ENCODE data around the gene SMYD3. TPM values are rescaled to one million over a fixed set of nuclear protein-coding genes. Genes with fewer than 3 reads are reported as not detected.

SMYD3 gene
- total and polyA plus RNA-seq, 2 of the 13 experiments (the other 11 are each of a cell fraction or from before 2014, with no cell fraction given), result 27.7 to 35.8 TPM

DNA sequence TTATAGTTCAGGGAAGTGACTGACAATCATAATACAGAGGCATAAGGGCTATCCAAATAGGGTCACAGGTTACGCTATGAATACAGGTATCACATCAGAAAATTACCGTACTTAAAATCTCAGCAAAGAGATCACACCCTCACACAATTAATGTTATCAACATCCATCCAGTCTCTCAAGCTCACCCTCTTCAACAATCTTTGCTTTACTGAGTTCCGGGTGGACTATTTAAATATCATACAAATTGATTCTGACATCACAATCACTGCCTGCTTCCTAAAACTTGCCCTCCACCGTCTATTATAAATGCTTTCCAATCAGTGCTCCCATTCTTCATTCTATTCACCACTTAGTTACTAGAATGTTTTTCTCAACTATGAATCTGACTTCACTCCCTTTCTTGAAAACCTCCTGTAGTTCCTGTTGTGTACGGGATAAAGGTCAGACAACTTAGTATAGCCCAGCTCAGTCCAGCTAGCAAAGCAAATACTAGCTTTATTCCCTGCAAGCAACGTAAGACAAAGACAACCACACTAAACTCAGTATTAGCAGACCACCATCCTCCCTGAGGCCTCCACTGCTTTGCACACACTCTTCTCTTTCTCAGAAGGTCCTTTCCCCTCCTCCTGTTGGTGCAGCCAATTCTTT is 398.7 kb downstream of the SMYD3 start:
- POLR2A ChIA-PET, result no interaction called here
- Histone ChIP-seq H2AFZ (ENCODE audit: low read length) (no peak overlapping the region), H3K27ac (ENCODE audit: extremely low read length, insufficient read depth, low read length) (no peak overlapping the region), H3K4me2 (ENCODE audit: low read depth, low read length) (no peak overlapping the region; the same call in 1 of the 2 replicates), H3K4me1 (ENCODE audit: insufficient read depth, low read length) (peaks cover 11% of the 10 kb centered on the region), H3K9ac (ENCODE audit: insufficient read depth, low read depth, low read length) (no peak overlapping the region), H3K27me3 (ENCODE audit: control insufficient read depth in 1 of 2, insufficient read depth in 2 of 2, low read length in 2 of 2) (no peaks in the 10 kb centered on the region), H3K4me3 (replicated peaks in 1 of 3; ENCODE audit: insufficient read depth in 1 of 3, low read depth in 2 of 3, low read length in 3 of 3) (no peak overlapping the region), H3K79me2 (ENCODE audit: insufficient read depth, low read length) (no peaks in the 10 kb centered on the region), H3K36me3 (replicated peaks in 1 of 2; ENCODE audit: control insufficient read depth in 1 of 2, insufficient read depth in 2 of 2, low read length in 2 of 2) (no peaks in the 10 kb centered on the region), H3K9me3 (ENCODE audit: low read length) (no peaks in the 10 kb centered on the region), H4K20me1 (ENCODE audit: insufficient read depth, low read length) (no peaks in the 10 kb centered on the region)
- FAIRE-seq, result peak; percentile 8
- WGBS (ENCODE audit: low lambda C conversion rate), result 74% methylated on average over 6 of the region's 6 CpGs
- intact Hi-C loops (cut with micrococcal nuclease; ENCODE audit: unreplicated experiment) (no loop called here), in situ Hi-C loops (cut with HindIII; ENCODE audit: extremely low pct_ligation_motif_present, low pct_unique_long_range_greater_than_20kb) (no loop called here)
- peak; percentile 68 for ATAC-seq
- no TSS peak for BruUV-seq (replicated peaks)
- no peak for TF ChIP-seq ZNF33A (CRISPR knock-in tag; IDR thresholded peaks at IDR 0.05; ENCODE audit: borderline replicate concordance)
- no peak for TF ChIP-seq GTF3A (CRISPR knock-in tag; conservative IDR thresholded peaks at IDR 0.05)
- no peak for TF ChIP-seq SP1 (IDR thresholded peaks at IDR 0.05)
- TF ChIP-seq SP1 (CRISPR knock-in tag; IDR thresholded peaks at IDR 0.05), result no peak
- no peak for TF ChIP-seq RORA (CRISPR knock-in tag; IDR thresholded peaks at IDR 0.05)
- no peak for TF ChIP-seq ZNF451 (CRISPR knock-in tag; IDR thresholded peaks at IDR 0.05)
- TF ChIP-seq, protein P1, sequence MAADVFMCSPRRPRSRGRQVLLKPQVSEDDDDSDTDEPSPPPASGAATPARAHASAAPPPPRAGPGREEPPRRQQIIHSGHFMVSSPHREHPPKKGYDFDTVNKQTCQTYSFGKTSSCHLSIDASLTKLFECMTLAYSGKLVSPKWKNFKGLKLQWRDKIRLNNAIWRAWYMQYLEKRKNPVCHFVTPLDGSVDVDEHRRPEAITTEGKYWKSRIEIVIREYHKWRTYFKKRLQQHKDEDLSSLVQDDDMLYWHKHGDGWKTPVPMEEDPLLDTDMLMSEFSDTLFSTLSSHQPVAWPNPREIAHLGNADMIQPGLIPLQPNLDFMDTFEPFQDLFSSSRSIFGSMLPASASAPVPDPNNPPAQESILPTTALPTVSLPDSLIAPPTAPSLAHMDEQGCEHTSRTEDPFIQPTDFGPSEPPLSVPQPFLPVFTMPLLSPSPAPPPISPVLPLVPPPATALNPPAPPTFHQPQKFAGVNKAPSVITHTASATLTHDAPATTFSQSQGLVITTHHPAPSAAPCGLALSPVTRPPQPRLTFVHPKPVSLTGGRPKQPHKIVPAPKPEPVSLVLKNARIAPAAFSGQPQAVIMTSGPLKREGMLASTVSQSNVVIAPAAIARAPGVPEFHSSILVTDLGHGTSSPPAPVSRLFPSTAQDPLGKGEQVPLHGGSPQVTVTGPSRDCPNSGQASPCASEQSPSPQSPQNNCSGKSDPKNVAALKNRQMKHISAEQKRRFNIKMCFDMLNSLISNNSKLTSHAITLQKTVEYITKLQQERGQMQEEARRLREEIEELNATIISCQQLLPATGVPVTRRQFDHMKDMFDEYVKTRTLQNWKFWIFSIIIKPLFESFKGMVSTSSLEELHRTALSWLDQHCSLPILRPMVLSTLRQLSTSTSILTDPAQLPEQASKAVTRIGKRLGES (CRISPR knock-in tag; IDR thresholded peaks at IDR 0.05; ENCODE audit: borderline replicate concordance), result no peak
- TF ChIP-seq ZFP36L1 (CRISPR knock-in tag; IDR thresholded peaks at IDR 0.05), result no peak
- TF ChIP-seq, protein P2, sequence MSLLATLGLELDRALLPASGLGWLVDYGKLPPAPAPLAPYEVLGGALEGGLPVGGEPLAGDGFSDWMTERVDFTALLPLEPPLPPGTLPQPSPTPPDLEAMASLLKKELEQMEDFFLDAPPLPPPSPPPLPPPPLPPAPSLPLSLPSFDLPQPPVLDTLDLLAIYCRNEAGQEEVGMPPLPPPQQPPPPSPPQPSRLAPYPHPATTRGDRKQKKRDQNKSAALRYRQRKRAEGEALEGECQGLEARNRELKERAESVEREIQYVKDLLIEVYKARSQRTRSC (CRISPR knock-in tag; IDR thresholded peaks at IDR 0.05; ENCODE audit: low read depth), result no peak
- TF ChIP-seq, protein P3, sequence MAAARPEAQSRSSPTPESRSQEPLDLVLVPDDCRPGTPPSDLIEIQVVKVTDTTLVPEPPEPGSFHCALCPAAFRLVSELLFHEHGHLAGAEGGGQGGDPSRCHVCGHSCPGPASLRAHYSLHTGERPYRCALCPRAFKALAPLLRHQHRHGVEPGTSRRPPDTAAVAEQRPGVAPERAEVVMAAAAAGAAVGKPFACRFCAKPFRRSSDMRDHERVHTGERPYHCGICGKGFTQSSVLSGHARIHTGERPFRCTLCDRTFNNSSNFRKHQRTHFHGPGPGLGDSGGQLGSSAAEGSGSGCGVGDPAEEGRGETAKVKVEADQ (CRISPR knock-in tag; IDR thresholded peaks at IDR 0.05; ENCODE audit: borderline replicate concordance), result no peak
- no peak for TF ChIP-seq IRF2 (CRISPR knock-in tag; IDR thresholded peaks at IDR 0.05)
- no peak for TF ChIP-seq ZFP91 (CRISPR knock-in tag; IDR thresholded peaks at IDR 0.05; ENCODE audit: borderline replicate concordance)
- TF ChIP-seq DMAP1 (CRISPR knock-in tag; IDR thresholded peaks at IDR 0.05), result no peak
- TF ChIP-seq ZNF296 (CRISPR knock-in tag; conservative IDR thresholded peaks at IDR 0.05), result no peak
- TF ChIP-seq ZNF768 (CRISPR knock-in tag; IDR thresholded peaks at IDR 0.05), result no peak
- TF ChIP-seq PHF21A (CRISPR knock-in tag; IDR thresholded peaks at IDR 0.05), result no peak
- no peak for TF ChIP-seq ZNF557 (CRISPR knock-in tag; IDR thresholded peaks at IDR 0.05)
- no peak for TF ChIP-seq ZNF773 (CRISPR knock-in tag; IDR thresholded peaks at IDR 0.05; ENCODE audit: borderline replicate concordance)
- TF ChIP-seq IKZF4 (CRISPR knock-in tag; IDR thresholded peaks at IDR 0.05; ENCODE audit: borderline replicate concordance, low read depth, not compliant biosample characterization), result no peak
- TF ChIP-seq ZNF34 (CRISPR knock-in tag; IDR thresholded peaks at IDR 0.05; ENCODE audit: borderline replicate concordance), result no peak
- CTCF ChIA-PET (ENCODE audit: low intra/inter-chr PET ratio, low total read pairs), result no interaction called here
- no peak for DNase-seq (ENCODE audit: low spot score)
